ENCODE results near the gene NOTCH1.

The NOTCH1 gene

DNA sequence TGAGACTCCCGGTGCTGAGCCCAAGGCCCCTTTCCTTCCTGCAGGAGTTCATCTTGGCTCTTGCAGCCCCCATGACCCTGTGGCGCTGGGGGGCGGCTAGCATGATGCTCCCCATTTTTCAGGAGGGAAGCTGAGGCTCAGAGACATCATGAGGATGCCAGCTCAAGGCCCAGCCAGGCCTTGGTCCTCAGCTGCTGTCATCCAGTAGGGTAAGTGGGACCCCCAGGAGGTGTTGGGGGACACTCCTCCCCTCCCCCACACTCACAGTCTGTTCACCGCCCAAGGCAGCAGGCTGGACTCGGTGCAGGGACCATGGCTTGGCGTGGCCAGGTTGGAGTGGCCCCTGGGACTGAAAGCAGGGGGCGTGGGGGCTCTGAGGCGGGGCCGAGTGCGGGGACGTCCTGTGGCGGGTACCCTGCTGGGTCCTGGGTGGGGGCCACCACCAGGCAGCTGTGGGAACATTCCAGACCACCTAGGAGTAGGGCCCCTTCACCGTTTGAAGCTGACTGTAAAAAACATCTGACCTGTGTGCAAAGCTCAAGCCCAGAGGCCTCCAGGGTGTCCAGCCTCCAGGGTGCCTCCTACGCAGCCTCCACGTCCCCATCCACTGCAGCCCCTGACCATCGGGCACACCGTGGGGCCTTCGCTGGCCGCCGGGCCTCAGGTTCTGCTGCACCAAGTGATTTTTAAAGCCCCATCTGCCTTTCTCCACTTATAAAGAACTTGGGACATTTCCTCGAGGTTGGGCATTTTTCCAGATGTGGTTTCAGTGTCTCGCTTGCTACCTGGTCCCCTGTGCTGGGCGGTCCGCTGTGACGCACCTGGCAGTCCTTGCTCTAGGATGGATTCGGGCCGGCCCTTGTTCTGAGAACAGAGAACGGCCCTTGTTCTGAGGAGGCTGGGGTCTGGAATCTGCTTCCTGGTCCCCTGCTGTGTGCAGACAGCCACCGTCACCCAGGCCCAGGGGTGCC is 3.4 kb upstream of the NOTCH1 start:
- TF ChIP-seq, protein P1, sequence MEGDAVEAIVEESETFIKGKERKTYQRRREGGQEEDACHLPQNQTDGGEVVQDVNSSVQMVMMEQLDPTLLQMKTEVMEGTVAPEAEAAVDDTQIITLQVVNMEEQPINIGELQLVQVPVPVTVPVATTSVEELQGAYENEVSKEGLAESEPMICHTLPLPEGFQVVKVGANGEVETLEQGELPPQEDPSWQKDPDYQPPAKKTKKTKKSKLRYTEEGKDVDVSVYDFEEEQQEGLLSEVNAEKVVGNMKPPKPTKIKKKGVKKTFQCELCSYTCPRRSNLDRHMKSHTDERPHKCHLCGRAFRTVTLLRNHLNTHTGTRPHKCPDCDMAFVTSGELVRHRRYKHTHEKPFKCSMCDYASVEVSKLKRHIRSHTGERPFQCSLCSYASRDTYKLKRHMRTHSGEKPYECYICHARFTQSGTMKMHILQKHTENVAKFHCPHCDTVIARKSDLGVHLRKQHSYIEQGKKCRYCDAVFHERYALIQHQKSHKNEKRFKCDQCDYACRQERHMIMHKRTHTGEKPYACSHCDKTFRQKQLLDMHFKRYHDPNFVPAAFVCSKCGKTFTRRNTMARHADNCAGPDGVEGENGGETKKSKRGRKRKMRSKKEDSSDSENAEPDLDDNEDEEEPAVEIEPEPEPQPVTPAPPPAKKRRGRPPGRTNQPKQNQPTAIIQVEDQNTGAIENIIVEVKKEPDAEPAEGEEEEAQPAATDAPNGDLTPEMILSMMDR (IDR thresholded peaks at IDR 0.05; ENCODE audit: low read depth, low read length, missing control alignments) = no peak
- no peak for DNase-seq (ENCODE audit: extremely low read depth, low read depth)
- H3K4me3 ChIP-seq (replicated peaks; ENCODE audit: low read depth, low read length) = no peak overlapping the region

DNA sequence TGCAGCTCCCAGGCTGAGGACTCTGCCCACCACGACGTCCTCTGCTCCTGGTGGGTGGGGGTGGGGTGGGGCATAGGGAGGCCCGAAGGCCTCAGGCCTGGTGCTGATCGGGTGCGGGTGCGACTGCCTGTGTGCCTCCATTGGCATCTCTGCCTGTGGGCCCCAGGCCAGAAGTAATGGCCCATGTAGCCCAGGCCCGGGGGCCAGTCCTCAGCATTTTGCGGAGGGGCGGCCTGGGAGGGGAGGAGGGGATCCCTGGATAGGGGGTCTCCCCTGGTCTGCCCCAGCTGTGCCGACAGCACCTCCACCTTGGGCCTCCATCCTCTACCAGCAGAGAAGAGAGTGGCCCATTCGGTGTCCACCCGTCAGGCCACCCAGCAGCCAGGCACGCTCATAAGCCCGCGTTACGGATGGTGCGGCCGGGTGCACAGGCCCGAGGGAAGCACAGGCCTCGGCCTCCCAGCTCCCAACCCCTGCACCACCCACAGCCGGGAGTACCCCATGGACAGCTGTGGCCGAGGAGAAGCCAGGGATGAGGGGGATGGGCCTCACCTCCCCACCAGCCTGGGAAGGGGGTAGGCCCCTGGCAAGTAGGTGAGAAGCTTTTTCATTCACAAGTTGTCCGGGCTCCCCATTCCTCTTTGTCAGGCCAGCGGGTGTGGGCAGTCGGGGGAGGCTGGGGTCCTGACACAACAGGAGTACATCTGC is 1.8 kb upstream of the NOTCH1 start:
- TF ChIP-seq, protein P1 (IDR thresholded peaks at IDR 0.05; ENCODE audit: low read depth, low read length, missing control alignments) = no peak
- no peak for DNase-seq (ENCODE audit: extremely low read depth, low read depth)
- H3K4me3 ChIP-seq (replicated peaks; ENCODE audit: low read depth, low read length) = no peak overlapping the region; the same call in 1 of the 2 replicates

DNA sequence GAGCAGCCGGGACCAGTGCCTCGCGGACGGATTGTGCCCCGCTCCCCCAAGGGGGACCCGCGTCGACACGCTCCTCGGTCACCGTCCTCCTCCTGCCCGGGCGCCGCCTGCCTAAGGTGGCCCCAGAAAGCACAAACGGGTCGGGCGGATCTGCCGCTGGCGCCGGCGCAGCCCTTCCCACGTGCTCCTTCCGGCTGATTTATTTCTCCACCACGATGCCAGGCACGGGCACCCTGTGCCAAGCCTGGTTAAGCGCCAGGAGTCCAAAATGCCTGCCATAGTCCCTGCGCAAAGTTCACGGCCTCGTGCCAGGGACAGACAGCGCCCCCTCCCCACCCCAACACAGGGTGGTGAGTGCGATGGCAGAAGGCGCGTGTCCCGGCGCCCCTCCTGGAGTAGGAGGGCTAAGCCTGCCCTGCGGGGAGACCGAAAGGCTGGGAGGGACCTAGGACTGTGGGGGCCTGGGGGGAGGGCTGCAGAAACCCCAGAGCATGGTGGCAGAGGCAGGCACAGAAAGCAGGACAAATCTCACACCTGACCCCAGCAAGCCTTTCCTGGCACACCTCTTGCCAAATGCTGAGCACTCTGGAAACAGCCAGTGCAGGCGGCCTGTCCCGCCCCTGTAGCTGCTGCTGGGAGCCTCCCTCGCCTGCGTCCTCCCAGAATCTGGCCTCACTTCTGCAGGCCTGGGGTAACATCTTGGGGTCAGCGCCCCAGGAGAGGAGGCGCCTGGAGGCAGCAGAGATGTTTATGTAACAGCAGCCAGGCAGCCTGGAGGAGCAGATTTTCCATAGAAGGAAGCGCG is 1.1 kb upstream of the NOTCH1 start:
- peak; percentile 53 for DNase-seq (ENCODE audit: extremely low read depth, low read depth)
- TF ChIP-seq, protein P1 (IDR thresholded peaks at IDR 0.05; ENCODE audit: low read depth, low read length, missing control alignments) = no peak
- peak overlapping the region; percentile 63 for H3K4me3 ChIP-seq (replicated peaks; ENCODE audit: low read depth, low read length)

DNA sequence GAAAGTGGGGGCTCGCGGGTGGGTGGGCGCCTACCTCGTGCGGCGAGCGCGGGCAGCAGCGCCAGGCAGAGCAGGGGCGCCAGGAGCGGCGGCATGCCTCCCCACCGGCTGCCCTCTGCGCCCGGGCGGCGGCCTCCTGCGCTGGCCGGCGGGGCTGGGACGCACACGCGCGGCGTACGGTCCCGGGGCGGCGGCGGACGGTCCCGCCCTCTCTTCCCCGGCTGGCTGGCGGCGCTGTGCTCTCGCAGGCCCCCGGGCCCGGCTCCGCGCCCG is 220 bp downstream of the NOTCH1 start:
- TF ChIP-seq, protein P1 (IDR thresholded peaks at IDR 0.05; ENCODE audit: low read depth, low read length, missing control alignments) = no peak
- peak overlapping the region; percentile 83 for H3K4me3 ChIP-seq (replicated peaks; ENCODE audit: low read depth, low read length)
- DNase-seq (ENCODE audit: extremely low read depth, low read depth) = no peak

DNA sequence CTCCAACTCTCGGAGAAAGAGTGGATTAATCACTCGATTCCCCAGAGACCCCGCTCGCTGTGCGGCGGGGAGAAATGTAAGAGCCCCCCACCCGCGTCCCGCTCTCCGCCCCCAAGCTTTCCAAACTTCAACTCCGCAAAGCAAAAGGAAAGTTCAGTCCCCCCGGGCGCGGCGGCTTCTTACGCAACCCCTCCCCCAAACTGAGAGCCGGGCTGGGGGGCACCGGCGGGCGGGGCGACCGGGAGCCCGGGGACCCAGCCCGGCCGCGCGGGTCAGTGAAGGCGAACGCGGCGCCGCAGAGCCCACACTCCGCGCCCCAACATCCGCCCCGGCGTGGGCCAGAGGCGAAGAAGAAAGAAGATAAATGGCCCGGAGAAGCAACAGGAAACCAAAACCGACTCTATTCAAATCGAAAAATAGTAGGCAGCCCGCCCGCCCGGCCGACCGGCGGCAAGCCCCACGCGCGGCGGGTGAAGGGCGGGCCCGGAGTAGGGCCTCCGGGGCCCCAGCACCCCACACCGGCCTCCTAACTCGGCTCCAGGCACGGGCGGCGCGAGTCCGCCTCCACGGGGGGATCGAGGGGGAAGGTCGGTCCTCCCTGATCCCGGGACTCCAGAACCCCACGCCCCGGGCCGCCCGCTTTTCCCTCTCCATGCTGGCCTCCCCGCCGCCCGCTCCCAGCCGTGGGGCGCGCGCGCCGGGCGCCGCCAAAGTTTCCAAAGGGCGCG is 720 bp downstream of the NOTCH1 start:
- H3K4me3 ChIP-seq (replicated peaks; ENCODE audit: low read depth, low read length) = peak overlapping the region; percentile 83
- no peak for DNase-seq (ENCODE audit: extremely low read depth, low read depth)
- TF ChIP-seq, protein P1 (IDR thresholded peaks at IDR 0.05; ENCODE audit: low read depth, low read length, missing control alignments) = no peak

DNA sequence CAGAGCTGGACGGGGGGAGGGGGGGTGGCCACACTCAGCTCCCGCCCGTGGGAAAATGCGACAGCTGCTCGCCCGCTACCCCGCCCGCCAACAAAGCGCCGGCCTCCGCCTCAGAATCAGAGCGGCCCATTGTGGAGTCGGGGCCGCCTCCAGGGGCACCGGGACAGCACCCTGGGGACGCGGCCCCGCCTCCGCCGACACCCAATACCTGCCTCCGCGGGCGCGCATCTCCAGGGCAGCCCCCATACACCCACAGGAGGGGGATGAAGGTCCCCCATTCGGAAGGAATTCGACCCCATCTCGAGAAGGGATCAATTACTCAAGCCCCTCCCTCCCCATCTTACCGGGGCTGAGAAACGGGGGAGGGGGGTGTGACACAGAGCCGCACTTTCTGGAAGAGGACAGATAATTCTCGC is 1.3 kb downstream of the NOTCH1 start:
- peak overlapping the region; percentile 83 for H3K4me3 ChIP-seq (replicated peaks; ENCODE audit: low read depth, low read length)
- TF ChIP-seq, protein P1 (IDR thresholded peaks at IDR 0.05; ENCODE audit: low read depth, low read length, missing control alignments) = no peak
- no peak for DNase-seq (ENCODE audit: extremely low read depth, low read depth)

All from HFF-Myc (cell line).